B cell (primary cell): ENCODE data around the gene CLCA4. TPM values are rescaled to one million over a fixed set of nuclear protein-coding genes. Genes with fewer than 3 reads are reported as not detected.

ENCODE experiments used
- ATAC-seq: fragments of 200-7000 bp; cut with Tn5 transposase; one replicate; pipeline ENCODE4 v1.10.0; 2021; ENCODE audit warnings: low read depth, mild to moderate bottlenecking, moderate number of reproducible peaks, moderate library complexity
- CTCF ChIA-PET: fragments of 350-600 bp; sonication (Branson Sonifier 250); formaldehyde crosslinking; loops from one replicate; lab custom pipeline; 2021; ENCODE audit warnings: antibody characterized with exemption, inconsistent platforms; lab: Charles Lee
- POLR2A ChIA-PET: fragments of 350-600 bp; sonication (Branson Sonifier 250); formaldehyde crosslinking; loops from one replicate; lab custom pipeline; 2021; ENCODE audit warnings: antibody characterized with exemption; lab: Charles Lee
- DNase-seq: peaks from one replicate; pipeline ENCODE4 v3.0.0; 2013
- H2AFZ ChIP-seq: 2 replicates; pipeline ENCODE4 v1.6.1; 2012; ENCODE audit warnings: mild to moderate bottlenecking, low read depth, low read length; ENCODE audit not compliant: insufficient read depth, poor library complexity, severe bottlenecking
- H3K27ac ChIP-seq, 2 donors: 1 replicate in 1 of 2; 2 replicates in 1 of 2; pipeline ENCODE4 v1.5.1; 2012 to 2013; ENCODE audit warnings: low read length in 2 of 2, mild to moderate bottlenecking in 2 of 2, moderate library complexity in 1 of 2
- H3K27me3 ChIP-seq, 4 experiments: fragments of 200-600 bp in 1 of 4; sonication (generic) in 1 of 4; replicated peaks in 1 of 4; 1 replicate in 2 of 4; 2 replicates in 2 of 4; pipeline versions ENCODE4 v1.6.1 to v1.7.0; 2013 to 2016; ENCODE audit warnings: low read length in 3 of 4, mild to moderate bottlenecking in 2 of 4, mixed read lengths in 1 of 4, moderate library complexity in 1 of 4; ENCODE audit not compliant: insufficient read depth in 4 of 4, control insufficient read depth in 3 of 4; ENCODE audit errors: control extremely low read depth in 1 of 4
- H3K36me3 ChIP-seq, 2 experiments: replicated peaks in 1 of 2; 1 replicate in 1 of 2; 2 replicates in 1 of 2; pipeline versions ENCODE4 v1.6.1 to v1.7.1; 2013; ENCODE audit warnings: low read length in 1 of 2; ENCODE audit not compliant: insufficient read depth in 2 of 2, control insufficient read depth in 1 of 2; ENCODE audit errors: control extremely low read depth in 1 of 2, extremely low read depth in 1 of 2
- H3K4me1 ChIP-seq, 2 donors: fragments of 200-600 bp in 1 of 2; sonication (generic) in 1 of 2; 1 replicate in 1 of 2; 2 replicates in 1 of 2; pipeline versions ENCODE4 v1.5.1 to v1.6.1; 2013 to 2017; ENCODE audit warnings: low read length in 2 of 2; ENCODE audit not compliant: control insufficient read depth in 2 of 2, insufficient read depth in 2 of 2
- H3K4me2 ChIP-seq: replicated peaks from 2 replicates; pipeline ENCODE3; 2012; ENCODE audit warnings: mild to moderate bottlenecking, low read depth, low read length; ENCODE audit not compliant: poor library complexity, severe bottlenecking
- H3K4me3 ChIP-seq, 5 experiments: fragments of 200-600 bp in 1 of 5; sonication (generic) in 1 of 5; 1 replicate in 3 of 5; 2 replicates in 2 of 5; pipeline versions ENCODE4 v1.5.1 to v1.7.0; 2011 to 2016; ENCODE audit warnings: low read length in 4 of 5, mild to moderate bottlenecking in 4 of 5, low read depth in 2 of 5, control low read depth in 1 of 5, moderate library complexity in 1 of 5; ENCODE audit not compliant: insufficient read depth in 1 of 5; ENCODE audit errors: control extremely low read depth in 1 of 5, extremely low read depth in 1 of 5
- H3K79me2 ChIP-seq: fragments of 200-600 bp; sonication (generic); one replicate; pipeline ENCODE4 v1.6.0; 2016; ENCODE audit warnings: low read length; ENCODE audit not compliant: control insufficient read depth, insufficient read depth
- H3K9ac ChIP-seq: fragments of 200-600 bp; sonication (generic); 2 replicates; pipeline ENCODE4 v1.6.1; 2017; ENCODE audit warnings: mild to moderate bottlenecking, low read length, moderate library complexity
- H3K9me3 ChIP-seq, 3 donors: one replicate each; pipeline versions ENCODE4 v1.6.1 to v1.7.1; 2013; ENCODE audit warnings: low read length in 2 of 3; ENCODE audit not compliant: control insufficient read depth in 2 of 3, insufficient read depth in 1 of 3; ENCODE audit errors: control extremely low read depth in 1 of 3
- H4K20me1 ChIP-seq: 2 replicates; pipeline ENCODE4 v1.6.0; 2012; ENCODE audit warnings: mild to moderate bottlenecking, low read length; ENCODE audit not compliant: insufficient read depth, control insufficient read depth, poor library complexity, severe bottlenecking
- H3K27ac Mint-ChIP-seq: one replicate; pipeline ENCODE4 v1.8.0; 2021; ENCODE audit warnings: mixed read lengths
- H3K27me3 Mint-ChIP-seq: one replicate; pipeline ENCODE4 v1.8.0; 2021; ENCODE audit warnings: mixed read lengths
- H3K4me1 Mint-ChIP-seq: one replicate; pipeline ENCODE4 v1.8.0; 2021; ENCODE audit warnings: mixed read lengths
- H3K4me3 Mint-ChIP-seq: one replicate; pipeline ENCODE4 v1.8.0; 2021; ENCODE audit warnings: mixed read lengths
- H3K9me3 Mint-ChIP-seq: one replicate; pipeline ENCODE4 v1.8.0; 2022; ENCODE audit warnings: mixed read lengths; ENCODE audit not compliant: insufficient read depth
- EZH2 ChIP-seq: IDR thresholded peaks from 2 replicates; pipeline ENCODE4 v1.6.1; 2012; ENCODE audit warnings: borderline replicate concordance, low read depth, mild to moderate bottlenecking, moderate library complexity, low read length; ENCODE audit not compliant: insufficient read depth, poor library complexity, severe bottlenecking
- WGBS: methylation state at CpG from one replicate; pipeline ENCODE4 v1.1.5; 2013; ENCODE audit warnings: missing lambda C conversion rate; ENCODE audit not compliant: insufficient coverage; 5-methylcytosine and 5-hydroxymethylcytosine counted together
- intact Hi-C: fragments of 100-400 bp; cut with micrococcal nuclease; formaldehyde crosslinking; loops from one replicate; pipeline ENCODE4 v1.10.0; 2022
- polyA plus RNA-seq: library from polyadenylated mRNA; depleted of rRNA; stranded (reverse); fragments of >200 nt; gene quantifications from 2 replicates; pipeline ENCODE4 v1.2.3, GENCODE V29; 2012
- total RNA-seq, 2 donors: library from RNA; stranded (reverse); fragments of 120-200 nt in 1 of 2; gene quantifications; 1 replicate in 1 of 2; 2 replicates in 1 of 2; pipeline versions ENCODE4 v1.2.3 to v1.2.4, GENCODE V29; 2013 to 2022
- TF ChIP-seq, protein P1 (sequence below): fragments of 200-600 bp; IDR thresholded peaks from one replicate; pipeline ENCODE4 v1.8.0; 2022; ENCODE audit warnings: antibody characterized with exemption, mild to moderate bottlenecking

The CLCA4 gene
- total and polyA plus RNA-seq, 2 donors (not counting 1 experiment from before 2014, with no cell fraction given), result not detected

DNA sequence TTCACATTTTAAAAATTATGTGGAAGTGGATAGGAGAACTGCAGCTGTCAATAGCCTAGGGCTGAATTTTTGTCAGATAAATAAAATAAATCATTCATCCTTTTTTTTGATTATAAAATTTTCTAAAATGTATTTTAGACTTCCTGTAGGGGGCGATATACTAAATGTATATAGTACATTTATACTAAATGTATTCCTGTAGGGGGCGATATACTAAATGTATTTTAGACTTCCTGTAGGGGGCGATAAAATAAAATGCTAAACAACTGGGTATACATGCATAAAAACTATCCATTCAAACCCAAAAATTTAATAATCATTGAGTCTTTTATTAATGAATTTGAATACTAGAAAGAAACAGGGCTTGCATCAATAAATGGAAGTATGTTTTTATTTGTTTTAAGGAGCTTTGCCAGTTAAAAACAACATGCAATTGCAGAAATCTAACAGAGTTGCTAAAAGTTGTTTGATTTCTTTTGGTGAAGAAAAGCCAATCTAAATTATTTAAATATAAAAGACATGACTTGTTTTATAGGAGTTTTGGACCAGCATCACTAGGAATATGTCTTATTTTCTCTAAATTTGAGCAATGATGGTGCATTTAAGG is 46.8 kb upstream of the CLCA4 start:
- intact Hi-C loops, result loop anchor here (1.0 to 5.0 kb wide), 4 partner anchors 25 to 332 kb away; partner anchors contain the start of gene SH3GLB1
- ChIA-PET CTCF (interaction anchor here (0.7 to 5.4 kb wide), 36 partner anchors 10 to 776 kb away, joined by 3 to 48 read pairs (median 4); partner anchors contain the start of genes ODF2L and SH3GLB1), POLR2A (no interaction called here)
- Mint-ChIP-seq H3K9me3 (no peaks in the 10 kb centered on the region), H3K27ac (no peak overlapping the region), H3K4me1 (peaks cover 8% of the 10 kb centered on the region), H3K27me3 (peaks cover 36% of the 10 kb centered on the region), H3K4me3 (no peak overlapping the region)
- Histone ChIP-seq H3K4me2 (no peak overlapping the region), H3K4me1 (peaks cover 0 to 21% of the 10 kb centered on the region in 2 donors), H2AFZ (no peak overlapping the region), H3K79me2 (no peaks in the 10 kb centered on the region), H3K36me3 (no peaks in the 10 kb centered on the region), H3K9me3 (no peaks in the 10 kb centered on the region), H3K27ac (no peak overlapping the region), H3K9ac (no peak overlapping the region), H4K20me1 (no peaks in the 10 kb centered on the region), H3K4me3 (no peak overlapping the region), H3K27me3 (peaks cover 0 to 11% (median 4%) of the 10 kb centered on the region in 4 experiments)
- DNase-seq (peak; percentile 58), ATAC-seq (peak; percentile 82)
- no CpG with 5 or more reads among the region's 3 CpGs for WGBS
- TF ChIP-seq EZH2, result no peak
- TF ChIP-seq, protein P1, sequence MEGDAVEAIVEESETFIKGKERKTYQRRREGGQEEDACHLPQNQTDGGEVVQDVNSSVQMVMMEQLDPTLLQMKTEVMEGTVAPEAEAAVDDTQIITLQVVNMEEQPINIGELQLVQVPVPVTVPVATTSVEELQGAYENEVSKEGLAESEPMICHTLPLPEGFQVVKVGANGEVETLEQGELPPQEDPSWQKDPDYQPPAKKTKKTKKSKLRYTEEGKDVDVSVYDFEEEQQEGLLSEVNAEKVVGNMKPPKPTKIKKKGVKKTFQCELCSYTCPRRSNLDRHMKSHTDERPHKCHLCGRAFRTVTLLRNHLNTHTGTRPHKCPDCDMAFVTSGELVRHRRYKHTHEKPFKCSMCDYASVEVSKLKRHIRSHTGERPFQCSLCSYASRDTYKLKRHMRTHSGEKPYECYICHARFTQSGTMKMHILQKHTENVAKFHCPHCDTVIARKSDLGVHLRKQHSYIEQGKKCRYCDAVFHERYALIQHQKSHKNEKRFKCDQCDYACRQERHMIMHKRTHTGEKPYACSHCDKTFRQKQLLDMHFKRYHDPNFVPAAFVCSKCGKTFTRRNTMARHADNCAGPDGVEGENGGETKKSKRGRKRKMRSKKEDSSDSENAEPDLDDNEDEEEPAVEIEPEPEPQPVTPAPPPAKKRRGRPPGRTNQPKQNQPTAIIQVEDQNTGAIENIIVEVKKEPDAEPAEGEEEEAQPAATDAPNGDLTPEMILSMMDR, result peak; percentile 100

DNA sequence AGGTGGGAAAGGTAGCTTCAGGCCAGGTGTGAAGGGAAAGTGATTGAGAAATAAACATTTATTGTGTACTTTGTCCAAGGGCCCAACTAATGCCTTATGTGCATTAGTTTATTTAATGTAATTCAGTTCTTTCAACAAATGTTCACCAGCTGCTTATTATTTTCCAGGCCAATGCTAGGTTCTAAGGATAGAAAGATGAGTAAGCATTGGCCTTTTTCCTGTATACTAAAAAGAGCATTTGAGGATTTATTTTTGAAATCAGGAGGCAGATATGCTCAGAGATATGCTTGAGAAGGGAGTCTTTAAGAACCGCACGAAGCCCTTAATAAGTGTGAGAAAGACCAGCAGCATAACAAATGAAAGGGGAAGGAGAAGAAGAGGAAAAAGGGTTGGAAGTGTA is 46.2 kb upstream of the CLCA4 start:
- peaks cover 0 to 11% (median 4%) of the 10 kb centered on the region in 4 experiments for H3K27me3 ChIP-seq
- DNase-seq (no peak), ATAC-seq (no peak)
- peaks cover 0 to 21% of the 10 kb centered on the region in 2 donors for H3K4me1 ChIP-seq
- no peak overlapping the region for H3K4me2 ChIP-seq
- no peak overlapping the region for H3K27ac ChIP-seq
- no peaks in the 10 kb centered on the region for H3K79me2 ChIP-seq
- H3K9me3 ChIP-seq, result no peaks in the 10 kb centered on the region
- WGBS, result 88% methylated on average over 2 of the region's 2 CpGs
- CTCF ChIA-PET, result interaction anchor here (0.7 to 5.4 kb wide), 27 partner anchors 9 to 776 kb away, joined by 3 to 48 read pairs (median 5); partner anchors contain the start of gene ODF2L
- H2AFZ ChIP-seq, result peak overlapping the region; percentile 5
- no peaks in the 10 kb centered on the region for H4K20me1 ChIP-seq
- intact Hi-C loops, result loop anchor here (1.0 to 5.0 kb wide), 3 partner anchors 116 to 332 kb away; partner anchors contain the start of gene SH3GLB1
- H3K4me1 Mint-ChIP-seq, result peaks cover 8% of the 10 kb centered on the region
- no peak overlapping the region for H3K27ac Mint-ChIP-seq
- H3K27me3 Mint-ChIP-seq, result peaks cover 36% of the 10 kb centered on the region
- no peak overlapping the region for H3K4me3 ChIP-seq
- no peaks in the 10 kb centered on the region for H3K36me3 ChIP-seq
- no peak overlapping the region for H3K4me3 Mint-ChIP-seq
- POLR2A ChIA-PET, result no interaction called here
- TF ChIP-seq, protein P1, result no peak
- no peak overlapping the region for H3K9ac ChIP-seq
- no peaks in the 10 kb centered on the region for H3K9me3 Mint-ChIP-seq
